SK-N-SH (cell line): Measurements from ENCODE around the gene SRD5A1. TPM values are rescaled to one million over a fixed set of nuclear protein-coding genes. Genes with fewer than 3 reads are reported as not detected.

ENCODE experiments used
- CTCF ChIA-PET: fragments of 300-600, 350-600 bp; formaldehyde crosslinking; extraction: SDS; loops from one replicate; lab custom pipeline; 2021; lab: Yijun Ruan, JAX
- POLR2A ChIA-PET: fragments of 350-600 bp; sonication (Branson Sonifier 250); formaldehyde crosslinking; extraction: SDS; loops from one replicate; lab custom pipeline; 2020; ENCODE audit warnings: antibody characterized with exemption, inconsistent platforms; lab: Yijun Ruan, JAX
- DNase-seq: peaks from one replicate; pipeline ENCODE4 v3.0.0; 2012
- H2AFZ ChIP-seq: fragments of 200-600 bp; sonication (generic); 2 replicates; pipeline ENCODE4 v1.8.1; 2016; ENCODE audit warnings: antibody characterized with exemption, mild to moderate bottlenecking, low read depth
- H3F3A ChIP-seq: fragments of 200-600 bp; sonication (generic); replicated peaks from 2 replicates; pipeline ENCODE3; 2016; ENCODE audit warnings: antibody characterized with exemption, mild to moderate bottlenecking; ENCODE audit not compliant: insufficient read depth
- H3K27ac ChIP-seq, 2 experiments: fragments of 200-500 bp in 1 of 2; fragments of 200-600 bp in 1 of 2; sonication (Bioruptor generic) in 1 of 2; sonication (generic), shearing (Covaris generic) in 1 of 2; 2 replicates each; pipeline versions ENCODE4 v1.5.1 to v1.6.1; 2014 to 2016; ENCODE audit warnings: low read depth in 2 of 2, inconsistent platforms in 1 of 2, low read length in 1 of 2, mild to moderate bottlenecking in 1 of 2, mixed read lengths in 1 of 2
- H3K27me3 ChIP-seq: fragments of 200-600 bp; sonication (generic), shearing (Covaris generic); 2 replicates; pipeline ENCODE4 v1.6.1; 2016; ENCODE audit warnings: mixed run types; ENCODE audit not compliant: insufficient read depth
- H3K36me3 ChIP-seq, 2 experiments: fragments of 200-500 bp in 1 of 2; fragments of 200-600 bp in 1 of 2; sonication (Bioruptor generic) in 1 of 2; sonication (generic) in 1 of 2; replicated peaks in 1 of 2; 2 replicates each; pipeline versions ENCODE3 to v1.5.1; 2014 to 2016; ENCODE audit warnings: low read length in 1 of 2, mild to moderate bottlenecking in 1 of 2; ENCODE audit not compliant: insufficient read depth in 2 of 2, control insufficient read depth in 1 of 2
- H3K4me1 ChIP-seq, 2 experiments: fragments of 200-500 bp in 1 of 2; fragments of 200-600 bp in 1 of 2; sonication (Bioruptor generic) in 1 of 2; sonication (generic), shearing (Covaris generic) in 1 of 2; 2 replicates each; pipeline versions ENCODE4 v1.5.1 to v1.6.1; 2014 to 2016; ENCODE audit warnings: low read depth in 1 of 2, low read length in 1 of 2, mixed run types in 1 of 2; ENCODE audit not compliant: insufficient read depth in 2 of 2, control insufficient read depth in 1 of 2
- H3K4me2 ChIP-seq: fragments of 200-600 bp; sonication (generic), shearing (Covaris generic); 2 replicates; pipeline ENCODE4 v1.6.1; 2017; ENCODE audit warnings: mixed run types
- H3K4me3 ChIP-seq, 2 experiments: fragments of 200-500 bp in 1 of 2; fragments of 200-600 bp in 1 of 2; sonication (Bioruptor generic) in 1 of 2; sonication (generic), shearing (Covaris generic) in 1 of 2; 2 replicates each; pipeline versions ENCODE4 v1.5.1 to v1.8.1; 2014 to 2016; ENCODE audit warnings: low read depth in 2 of 2, inconsistent platforms in 1 of 2, low read length in 1 of 2, mild to moderate bottlenecking in 1 of 2, mixed read lengths in 1 of 2, moderate library complexity in 1 of 2
- H3K79me2 ChIP-seq: fragments of 200-600 bp; sonication (generic); 2 replicates; pipeline ENCODE4 v1.8.1; 2017; ENCODE audit warnings: mild to moderate bottlenecking; ENCODE audit not compliant: insufficient read depth
- H3K9ac ChIP-seq: fragments of 200-600 bp; sonication (generic); 2 replicates; pipeline ENCODE4 v1.6.1; 2017; ENCODE audit warnings: mixed run types
- H3K9me2 ChIP-seq: fragments of 200-600 bp; sonication (generic); 2 replicates; pipeline ENCODE4 v1.6.1; 2017; ENCODE audit warnings: mixed run types
- H3K9me3 ChIP-seq: fragments of 200-600 bp; sonication (generic); 2 replicates; pipeline ENCODE4 v1.6.1; 2017; ENCODE audit warnings: mixed run types, mild to moderate bottlenecking, moderate library complexity
- H4K20me1 ChIP-seq: fragments of 200-600 bp; sonication (generic); 2 replicates; pipeline ENCODE4 v1.6.1; 2017; ENCODE audit warnings: mild to moderate bottlenecking, mixed run types; ENCODE audit not compliant: insufficient read depth
- CTCF ChIP-seq: fragments of 200-600 bp; sonication (generic); IDR thresholded peaks from 2 replicates; pipeline ENCODE4 v1.6.1; 2017; ENCODE audit warnings: antibody characterized with exemption, mild to moderate bottlenecking, moderate library complexity
- FOXJ3 ChIP-seq: sonication (generic); formaldehyde crosslinking; IDR thresholded peaks from 2 replicates; pipeline ENCODE4 v1.5.1; 2020; ENCODE audit warnings: mild to moderate bottlenecking, missing genetic modification reagents
- IRF3 ChIP-seq: fragments of 150-350 bp; IDR thresholded peaks from 2 replicates; pipeline ENCODE4 v1.6.1; 2016; ENCODE audit warnings: mild to moderate bottlenecking, low read depth, low read length
- JUND ChIP-seq: IDR thresholded peaks from 2 replicates; pipeline ENCODE4 v1.4.0; 2012
- MEF2A ChIP-seq: IDR thresholded peaks from 2 replicates; pipeline ENCODE4 v1.4.0; 2012; ENCODE audit warnings: low read depth, borderline replicate concordance
- NRF1 ChIP-seq: IDR thresholded peaks from 2 replicates; pipeline ENCODE4 v1.6.1; 2012; ENCODE audit warnings: low read depth, mild to moderate bottlenecking, low read length
- POLR2AphosphoS5 ChIP-seq: IDR thresholded peaks from 2 replicates; pipeline ENCODE4 v1.6.1; 2012; ENCODE audit warnings: low read depth, low read length
- RAD21 ChIP-seq: IDR thresholded peaks from 2 replicates; pipeline ENCODE4 v1.6.1; 2012; ENCODE audit warnings: mild to moderate bottlenecking, low read length
- SIN3A ChIP-seq: IDR thresholded peaks from 2 replicates; pipeline ENCODE4 v1.6.1; 2012; ENCODE audit warnings: low read depth, mild to moderate bottlenecking, low read length, moderate library complexity, borderline replicate concordance
- TCF12 ChIP-seq: IDR thresholded peaks from 2 replicates; pipeline ENCODE4 v1.4.0; 2012
- WGBS: methylation state at CpG from one replicate; pipeline ENCODE4 v1.1.6; 2017; ENCODE audit warnings: low lambda C conversion rate; 5-methylcytosine and 5-hydroxymethylcytosine counted together
- polyA plus RNA-seq, 3 experiments: library from polyadenylated mRNA; depleted of rRNA; stranded (reverse); fragments of >200 nt; gene quantifications; 2 replicates each; pipeline ENCODE4 v1.2.3, GENCODE V29; 2012
- TF ChIP-seq, protein P1 (sequence below): IDR thresholded peaks from 2 replicates; pipeline ENCODE4; 2012
- TF ChIP-seq, protein P2 (sequence below): IDR thresholded peaks from 2 replicates; pipeline ENCODE4 v1.6.1; 2012; ENCODE audit warnings: mild to moderate bottlenecking, low read depth, low read length, moderate library complexity
- TF ChIP-seq, protein P3 (sequence below): fragments of 150-350 bp; IDR thresholded peaks from 2 replicates; pipeline ENCODE4 v1.6.1; 2017; ENCODE audit warnings: antibody characterized with exemption, low read length, low read depth, borderline replicate concordance

SRD5A1 gene
- polyA plus RNA-seq, 1 of the 3 experiments (the other 2 are of a cell fraction) = 24.0 TPM

DNA sequence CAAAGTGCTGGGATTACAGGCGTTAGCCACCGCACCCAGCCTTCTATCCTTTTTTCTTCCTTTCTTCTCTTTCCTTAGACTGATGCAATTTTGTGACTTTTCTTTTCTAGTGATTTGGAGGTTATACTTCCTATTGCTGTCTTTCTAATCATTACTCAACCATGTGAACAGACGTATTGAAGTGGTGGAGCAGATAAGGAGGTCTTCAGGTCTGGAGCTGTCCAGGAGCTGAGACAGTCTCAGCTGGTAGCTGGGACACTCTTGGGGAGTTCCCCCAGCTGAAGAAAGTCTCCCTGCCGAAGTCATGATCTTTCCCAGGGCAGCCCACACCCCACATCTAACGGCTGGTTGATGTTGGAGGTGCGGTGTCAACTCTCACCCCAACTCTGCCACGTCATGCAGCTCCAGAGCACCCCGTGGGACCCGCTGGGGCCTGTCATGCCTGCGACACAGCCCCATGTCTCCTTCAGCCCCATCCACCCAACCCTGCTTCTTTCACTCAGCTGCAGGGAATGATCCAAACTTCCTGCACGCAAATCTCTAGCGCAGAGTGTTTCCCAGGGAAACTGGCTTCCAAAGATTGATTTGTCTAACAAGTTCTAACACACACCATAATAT lies 41.5 kb upstream of the SRD5A1 start:
- no peaks in the 10 kb centered on the region for H4K20me1 ChIP-seq
- CTCF ChIA-PET = no interaction called here
- no peak overlapping the region for H3K4me2 ChIP-seq
- H3K9me3 ChIP-seq = no peaks in the 10 kb centered on the region
- 84% methylated on average over 7 of the region's 12 CpGs for WGBS
- H3K79me2 ChIP-seq = no peaks in the 10 kb centered on the region
- POLR2A ChIA-PET = no interaction called here
- peaks cover 2 to 10% of the 10 kb centered on the region in 2 experiments for H3K36me3 ChIP-seq
- DNase-seq = no peak
- H3K9ac ChIP-seq = no peak overlapping the region
- no peaks in the 10 kb centered on the region for H3K9me2 ChIP-seq
- TF ChIP-seq, protein P1, sequence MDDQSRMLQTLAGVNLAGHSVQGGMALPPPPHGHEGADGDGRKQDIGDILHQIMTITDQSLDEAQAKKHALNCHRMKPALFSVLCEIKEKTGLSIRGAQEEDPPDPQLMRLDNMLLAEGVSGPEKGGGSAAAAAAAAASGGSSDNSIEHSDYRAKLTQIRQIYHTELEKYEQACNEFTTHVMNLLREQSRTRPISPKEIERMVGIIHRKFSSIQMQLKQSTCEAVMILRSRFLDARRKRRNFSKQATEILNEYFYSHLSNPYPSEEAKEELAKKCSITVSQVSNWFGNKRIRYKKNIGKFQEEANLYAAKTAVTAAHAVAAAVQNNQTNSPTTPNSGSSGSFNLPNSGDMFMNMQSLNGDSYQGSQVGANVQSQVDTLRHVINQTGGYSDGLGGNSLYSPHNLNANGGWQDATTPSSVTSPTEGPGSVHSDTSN = no peak
- no peak for TF ChIP-seq IRF3
- no peaks in the 10 kb centered on the region for H3F3A ChIP-seq
- no peaks in the 10 kb centered on the region for H3K4me1 ChIP-seq
- H2AFZ ChIP-seq = no peak overlapping the region
- no peak overlapping the region for H3K27ac ChIP-seq
- no peak overlapping the region for H3K4me3 ChIP-seq
- no peaks in the 10 kb centered on the region for H3K27me3 ChIP-seq

DNA sequence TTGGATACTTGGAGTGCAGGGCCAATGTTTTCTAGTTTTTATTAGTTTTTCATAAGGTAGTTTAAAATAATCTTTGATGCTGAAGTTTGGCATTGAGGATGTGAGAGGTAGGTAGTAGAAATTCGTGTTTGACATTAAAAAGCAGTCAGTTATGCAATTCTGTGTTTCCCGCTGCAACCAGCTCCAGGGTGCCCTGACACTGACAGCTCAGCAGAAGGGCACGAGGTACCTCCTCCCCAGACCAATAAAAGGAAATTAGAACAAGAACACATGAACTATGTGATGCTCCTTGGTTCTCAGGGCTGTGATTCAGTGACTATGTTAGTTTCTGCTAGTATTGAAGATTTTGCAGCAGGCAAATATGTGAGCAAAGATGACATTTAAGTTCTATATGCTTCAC lies 40.6 kb upstream of the SRD5A1 start:
- TF ChIP-seq SIN3A (no peak), TCF12 (no peak), RAD21 (no peak), MEF2A (no peak), CTCF (no peak), NRF1 (no peak), JUND (no peak), IRF3 (no peak), FOXJ3 (no peak), POLR2AphosphoS5 (no peak)
- TF ChIP-seq, protein P1 = no peak
- TF ChIP-seq, protein P2, sequence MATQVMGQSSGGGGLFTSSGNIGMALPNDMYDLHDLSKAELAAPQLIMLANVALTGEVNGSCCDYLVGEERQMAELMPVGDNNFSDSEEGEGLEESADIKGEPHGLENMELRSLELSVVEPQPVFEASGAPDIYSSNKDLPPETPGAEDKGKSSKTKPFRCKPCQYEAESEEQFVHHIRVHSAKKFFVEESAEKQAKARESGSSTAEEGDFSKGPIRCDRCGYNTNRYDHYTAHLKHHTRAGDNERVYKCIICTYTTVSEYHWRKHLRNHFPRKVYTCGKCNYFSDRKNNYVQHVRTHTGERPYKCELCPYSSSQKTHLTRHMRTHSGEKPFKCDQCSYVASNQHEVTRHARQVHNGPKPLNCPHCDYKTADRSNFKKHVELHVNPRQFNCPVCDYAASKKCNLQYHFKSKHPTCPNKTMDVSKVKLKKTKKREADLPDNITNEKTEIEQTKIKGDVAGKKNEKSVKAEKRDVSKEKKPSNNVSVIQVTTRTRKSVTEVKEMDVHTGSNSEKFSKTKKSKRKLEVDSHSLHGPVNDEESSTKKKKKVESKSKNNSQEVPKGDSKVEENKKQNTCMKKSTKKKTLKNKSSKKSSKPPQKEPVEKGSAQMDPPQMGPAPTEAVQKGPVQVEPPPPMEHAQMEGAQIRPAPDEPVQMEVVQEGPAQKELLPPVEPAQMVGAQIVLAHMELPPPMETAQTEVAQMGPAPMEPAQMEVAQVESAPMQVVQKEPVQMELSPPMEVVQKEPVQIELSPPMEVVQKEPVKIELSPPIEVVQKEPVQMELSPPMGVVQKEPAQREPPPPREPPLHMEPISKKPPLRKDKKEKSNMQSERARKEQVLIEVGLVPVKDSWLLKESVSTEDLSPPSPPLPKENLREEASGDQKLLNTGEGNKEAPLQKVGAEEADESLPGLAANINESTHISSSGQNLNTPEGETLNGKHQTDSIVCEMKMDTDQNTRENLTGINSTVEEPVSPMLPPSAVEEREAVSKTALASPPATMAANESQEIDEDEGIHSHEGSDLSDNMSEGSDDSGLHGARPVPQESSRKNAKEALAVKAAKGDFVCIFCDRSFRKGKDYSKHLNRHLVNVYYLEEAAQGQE = no peak
- TF ChIP-seq, protein P3, sequence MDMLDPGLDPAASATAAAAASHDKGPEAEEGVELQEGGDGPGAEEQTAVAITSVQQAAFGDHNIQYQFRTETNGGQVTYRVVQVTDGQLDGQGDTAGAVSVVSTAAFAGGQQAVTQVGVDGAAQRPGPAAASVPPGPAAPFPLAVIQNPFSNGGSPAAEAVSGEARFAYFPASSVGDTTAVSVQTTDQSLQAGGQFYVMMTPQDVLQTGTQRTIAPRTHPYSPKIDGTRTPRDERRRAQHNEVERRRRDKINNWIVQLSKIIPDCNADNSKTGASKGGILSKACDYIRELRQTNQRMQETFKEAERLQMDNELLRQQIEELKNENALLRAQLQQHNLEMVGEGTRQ = no peak
- TF ChIP-seq, all 33 proteins: peak for 0
- Histone ChIP-seq H3K9ac (no peak overlapping the region), H3K9me2 (no peaks in the 10 kb centered on the region), H3F3A (no peaks in the 10 kb centered on the region), H3K36me3 (peaks cover 4 to 18% of the 10 kb centered on the region in 2 experiments), H3K4me3 (no peak overlapping the region), H4K20me1 (no peaks in the 10 kb centered on the region), H3K9me3 (no peaks in the 10 kb centered on the region), H3K27ac (no peak overlapping the region), H3K27me3 (no peaks in the 10 kb centered on the region), H3K79me2 (no peaks in the 10 kb centered on the region), H3K4me2 (no peak overlapping the region), H2AFZ (no peak overlapping the region), H3K4me1 (no peaks in the 10 kb centered on the region)
- CTCF ChIA-PET = interaction anchor here (1.2 kb wide), 1 partner anchor 10 kb away, joined by 5 read pairs; no protein-coding TSS in a partner anchor
- no peak for DNase-seq
- POLR2A ChIA-PET = no interaction called here
- 54% methylated on average over 3 of the region's 3 CpGs for WGBS
